ENCODE measurements around the gene AGPS. TPM values are rescaled to one million over a fixed set of nuclear protein-coding genes. Genes with fewer than 3 reads are reported as not detected.
"Not testable (repeated sequence)": the region's sequence is repeated elsewhere in the genome, so short reads cannot be mapped to it uniquely, and the experiment has no call there.

The AGPS gene
- total and polyA plus RNA-seq, 4 donors, result 6.3 to 46.9 (median 18.3) TPM

DNA sequence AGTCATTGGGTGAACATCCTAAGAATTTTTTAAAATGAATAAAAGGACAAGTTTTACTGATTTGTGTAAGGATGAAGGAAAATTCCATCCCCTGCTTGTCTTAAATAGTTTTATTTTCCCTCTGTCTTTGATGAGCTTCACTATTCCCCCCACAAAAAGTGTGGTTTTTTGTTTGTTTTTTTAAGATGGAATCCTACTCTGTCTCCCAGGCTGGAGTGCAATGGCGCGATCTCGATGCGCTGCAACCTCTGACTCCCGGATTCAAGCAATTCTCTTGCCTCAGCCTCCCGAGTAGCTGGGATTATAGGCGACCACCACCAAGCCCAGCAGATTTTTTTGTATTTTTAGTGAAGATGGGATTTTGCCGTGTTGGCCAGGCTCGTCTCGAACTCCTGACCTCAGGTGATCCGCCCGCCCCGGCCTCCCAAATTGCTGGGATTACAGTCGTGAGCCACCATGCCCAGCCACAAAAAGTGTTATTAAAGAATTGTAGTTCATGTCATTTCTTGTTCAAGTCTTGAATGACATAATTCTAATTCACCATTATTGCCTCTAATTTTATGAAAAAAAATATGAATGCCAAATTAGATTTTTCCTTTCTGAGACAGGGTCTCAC lies 91.7 kb downstream of the AGPS start:
- WGBS, result 97% methylated on average over 14 of the region's 14 CpGs
- DNase-seq (ENCODE audit: low spot score), result no peak
- H3K9ac ChIP-seq (ENCODE audit: low read depth in 1 of 2, low read length in 2 of 2), result no peak overlapping the region
- no peaks in the 10 kb centered on the region for H3K9me3 ChIP-seq (ENCODE audit: control insufficient read depth in 4 of 4, low read length in 3 of 4)
- H3K4me3 ChIP-seq (ENCODE audit: low read depth in 1 of 3, low read length in 3 of 3), result no peak overlapping the region
- TF ChIP-seq GABPA (IDR thresholded peaks at IDR 0.05 in 1 of 2, conservative IDR thresholded peaks at IDR 0.05 in 1 of 2) (no peak), HNF4G (IDR thresholded peaks at IDR 0.05) (no peak)
- no peaks in the 10 kb centered on the region for H3K27me3 ChIP-seq (ENCODE audit: control insufficient read depth in 4 of 4, insufficient read depth in 4 of 4, low read length in 3 of 4)
- H3K36me3 ChIP-seq (ENCODE audit: control insufficient read depth in 4 of 4, insufficient read depth in 3 of 4, low read depth in 1 of 4, low read length in 3 of 4), result peaks cover 0 to 3% (median 3%) of the 10 kb centered on the region in 4 donors
- no peak overlapping the region for H3K27ac ChIP-seq (ENCODE audit: low read depth in 1 of 2, low read length in 2 of 2)
- no peaks in the 10 kb centered on the region for H3K4me1 ChIP-seq (ENCODE audit: control insufficient read depth in 4 of 4, insufficient read depth in 4 of 4, low read length in 3 of 4)

GRCh38 chr2:177485657-177486056 lies 93.1 kb downstream of the AGPS start:
- not testable (repeated sequence) for H3K4me1 ChIP-seq (ENCODE audit: control insufficient read depth in 4 of 4, insufficient read depth in 4 of 4, low read length in 3 of 4); H3K9ac ChIP-seq (ENCODE audit: low read depth in 1 of 2, low read length in 2 of 2); H3K27me3 ChIP-seq (ENCODE audit: control insufficient read depth in 4 of 4, insufficient read depth in 4 of 4, low read length in 3 of 4); DNase-seq (ENCODE audit: low spot score); H3K9me3 ChIP-seq (ENCODE audit: control insufficient read depth in 4 of 4, low read length in 3 of 4); H3K36me3 ChIP-seq (ENCODE audit: control insufficient read depth in 4 of 4, insufficient read depth in 3 of 4, low read depth in 1 of 4, low read length in 3 of 4); H3K27ac ChIP-seq (ENCODE audit: low read depth in 1 of 2, low read length in 2 of 2); H3K4me3 ChIP-seq (ENCODE audit: low read depth in 1 of 3, low read length in 3 of 3)
- 98% methylated on average over 5 of the region's 5 CpGs for WGBS

- no peaks in the 10 kb centered on the region for H3K9me3 ChIP-seq (ENCODE audit: control insufficient read depth in 4 of 4, low read length in 3 of 4)
- DNase-seq (ENCODE audit: low spot score), result no peak
- H3K27ac ChIP-seq (ENCODE audit: low read depth in 1 of 2, low read length in 2 of 2), result no peak overlapping the region
- no peak overlapping the region for H3K9ac ChIP-seq (ENCODE audit: low read depth in 1 of 2, low read length in 2 of 2)
- H3K36me3 ChIP-seq (ENCODE audit: control insufficient read depth in 4 of 4, insufficient read depth in 3 of 4, low read depth in 1 of 4, low read length in 3 of 4), result peaks cover 0 to 7% (median under 1%) of the 10 kb centered on the region in 4 donors
- H3K27me3 ChIP-seq (ENCODE audit: control insufficient read depth in 4 of 4, insufficient read depth in 4 of 4, low read length in 3 of 4), result no peaks in the 10 kb centered on the region
- 43% methylated on average over 2 of the region's 2 CpGs for WGBS
- TF ChIP-seq GABPA (IDR thresholded peaks at IDR 0.05 in 1 of 2, conservative IDR thresholded peaks at IDR 0.05 in 1 of 2), result no peak
- peak; percentile 53 for TF ChIP-seq CTCF (IDR thresholded peaks at IDR 0.05; ENCODE audit: low read depth, low read length, missing input control)
- no peak for TF ChIP-seq HNF4A (conservative IDR thresholded peaks at IDR 0.05)
- TF ChIP-seq RAD21 (IDR thresholded peaks at IDR 0.05), result peak; percentile 77 to 84
- TF ChIP-seq RXRA (IDR thresholded peaks at IDR 0.05), result no peak
- TF ChIP-seq, protein P1, sequence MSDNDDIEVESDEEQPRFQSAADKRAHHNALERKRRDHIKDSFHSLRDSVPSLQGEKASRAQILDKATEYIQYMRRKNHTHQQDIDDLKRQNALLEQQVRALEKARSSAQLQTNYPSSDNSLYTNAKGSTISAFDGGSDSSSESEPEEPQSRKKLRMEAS (IDR thresholded peaks at IDR 0.05), result no peak
- TF ChIP-seq NR2F2 (IDR thresholded peaks at IDR 0.05), result peak; percentile 11
- no peak for TF ChIP-seq JUND (IDR thresholded peaks at IDR 0.05)
- H3K4me3 ChIP-seq (ENCODE audit: low read depth in 1 of 3, low read length in 3 of 3), result no peak overlapping the region
- H3K4me1 ChIP-seq (ENCODE audit: control insufficient read depth in 4 of 4, insufficient read depth in 4 of 4, low read length in 3 of 4), result no peaks in the 10 kb centered on the region
These were observed 97.2 kb downstream of the AGPS start for GRCh38 chr2:177489719-177490301.

- no peak for DNase-seq (ENCODE audit: low spot score)
- H3K36me3 ChIP-seq (ENCODE audit: control insufficient read depth in 4 of 4, insufficient read depth in 3 of 4, low read depth in 1 of 4, low read length in 3 of 4), result peaks cover 0 to 7% (median under 1%) of the 10 kb centered on the region in 4 donors
- H3K9ac ChIP-seq (ENCODE audit: low read depth in 1 of 2, low read length in 2 of 2), result no peak overlapping the region
- H3K27ac ChIP-seq (ENCODE audit: low read depth in 1 of 2, low read length in 2 of 2), result no peak overlapping the region
- no peaks in the 10 kb centered on the region for H3K4me1 ChIP-seq (ENCODE audit: control insufficient read depth in 4 of 4, insufficient read depth in 4 of 4, low read length in 3 of 4)
- no peaks in the 10 kb centered on the region for H3K9me3 ChIP-seq (ENCODE audit: control insufficient read depth in 4 of 4, low read length in 3 of 4)
- H3K27me3 ChIP-seq (ENCODE audit: control insufficient read depth in 4 of 4, insufficient read depth in 4 of 4, low read length in 3 of 4), result no peaks in the 10 kb centered on the region
- WGBS, result 96% methylated on average over 2 of the region's 2 CpGs
- H3K4me3 ChIP-seq (ENCODE audit: low read depth in 1 of 3, low read length in 3 of 3), result no peak overlapping the region
- TF ChIP-seq HNF4G (IDR thresholded peaks at IDR 0.05), result no peak
- TF ChIP-seq, protein P2, sequence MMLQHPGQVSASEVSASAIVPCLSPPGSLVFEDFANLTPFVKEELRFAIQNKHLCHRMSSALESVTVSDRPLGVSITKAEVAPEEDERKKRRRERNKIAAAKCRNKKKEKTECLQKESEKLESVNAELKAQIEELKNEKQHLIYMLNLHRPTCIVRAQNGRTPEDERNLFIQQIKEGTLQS (IDR thresholded peaks at IDR 0.05), result no peak
- TF ChIP-seq, protein P1 (IDR thresholded peaks at IDR 0.05), result no peak
- no peak for TF ChIP-seq EGR1 (IDR thresholded peaks at IDR 0.05; ENCODE audit: low read depth in 2 of 2)
- TF ChIP-seq CTCF (IDR thresholded peaks at IDR 0.05; ENCODE audit: low read depth, low read length, missing input control), result no peak
- TF ChIP-seq JUND (IDR thresholded peaks at IDR 0.05), result no peak
- no peak for TF ChIP-seq FOXA1 (IDR thresholded peaks at IDR 0.05)
- no peak for TF ChIP-seq GABPA (IDR thresholded peaks at IDR 0.05 in 1 of 2, conservative IDR thresholded peaks at IDR 0.05 in 1 of 2)
- TF ChIP-seq TAF1 (conservative IDR thresholded peaks at IDR 0.05), result no peak
- no peak for TF ChIP-seq ZBTB33 (IDR thresholded peaks at IDR 0.05)
These were observed 103.4 kb downstream of the AGPS start for GRCh38 chr2:177495945-177496344.
